Astrocyte (in vitro differentiated cells and primary cell): ENCODE measurements around the gene RLBP1. TPM values are rescaled to one million over a fixed set of nuclear protein-coding genes. Genes with fewer than 3 reads are reported as not detected.

Experiments
- DNase-seq: peaks from one replicate; pipeline ENCODE4 v3.0.0-alpha.2; 2010; ENCODE audit warnings: low read depth
- FAIRE-seq: peaks from 2 replicates; lab custom pipeline; 2011; peaks lifted over from hg19 to GRCh38; lab: Jason Lieb, UNC
- H2AFZ ChIP-seq: 2 replicates; pipeline ENCODE4 v1.6.0; 2012; ENCODE audit warnings: low read depth, low read length, inconsistent platforms
- H3K27ac ChIP-seq: 2 replicates; pipeline ENCODE4 v1.5.1; 2011; ENCODE audit warnings: low read depth, low read length, inconsistent platforms
- H3K27me3 ChIP-seq: 2 replicates; pipeline ENCODE4 v1.6.0; 2011; ENCODE audit warnings: low read length, inconsistent platforms; ENCODE audit not compliant: insufficient read depth
- H3K36me3 ChIP-seq: 2 replicates; pipeline ENCODE4 v1.5.1; 2011; ENCODE audit warnings: low read length, inconsistent platforms; ENCODE audit not compliant: insufficient read depth
- H3K4me1 ChIP-seq: 2 replicates; pipeline ENCODE4 v1.5.1; 2011; ENCODE audit warnings: low read length, inconsistent platforms; ENCODE audit not compliant: insufficient read depth
- H3K4me2 ChIP-seq: 2 replicates; pipeline ENCODE4 v1.6.0; 2012; ENCODE audit warnings: low read length, inconsistent platforms
- H3K4me3 ChIP-seq: 2 replicates; pipeline ENCODE4 v1.5.1; 2011; ENCODE audit warnings: low read depth, mild to moderate bottlenecking, low read length, inconsistent platforms; ENCODE audit not compliant: insufficient read depth
- H3K79me2 ChIP-seq: 2 replicates; pipeline ENCODE4 v1.6.0; 2012; ENCODE audit warnings: mild to moderate bottlenecking, low read length, inconsistent platforms; ENCODE audit not compliant: insufficient read depth
- H3K9ac ChIP-seq: 2 replicates; pipeline ENCODE4 v1.6.0; 2012; ENCODE audit warnings: mild to moderate bottlenecking, low read length, inconsistent platforms
- H3K9me3 ChIP-seq: 2 replicates; pipeline ENCODE4 v1.5.1; 2012; ENCODE audit warnings: low read depth, mild to moderate bottlenecking, low read length, inconsistent platforms; ENCODE audit not compliant: insufficient read depth
- H4K20me1 ChIP-seq: 2 replicates; pipeline ENCODE4 v1.6.0; 2012; ENCODE audit warnings: low read length, inconsistent platforms; ENCODE audit not compliant: insufficient read depth
- H3K27ac Mint-ChIP-seq: one replicate; pipeline ENCODE4 v1.8.0; 2021; ENCODE audit warnings: mild to moderate bottlenecking, mixed read lengths; ENCODE audit not compliant: unreplicated experiment
- H3K27me3 Mint-ChIP-seq: one replicate; pipeline ENCODE4 v1.8.0; 2021; ENCODE audit warnings: low read depth, mixed read lengths; ENCODE audit not compliant: unreplicated experiment
- H3K36me3 Mint-ChIP-seq: one replicate; pipeline ENCODE4 v1.8.0; 2021; ENCODE audit warnings: low read depth, mixed read lengths; ENCODE audit not compliant: unreplicated experiment
- H3K4me1 Mint-ChIP-seq: one replicate; pipeline ENCODE4 v1.8.0; 2021; ENCODE audit warnings: low read depth, mixed read lengths; ENCODE audit not compliant: unreplicated experiment
- H3K4me3 Mint-ChIP-seq: one replicate; pipeline ENCODE4 v1.8.0; 2021; ENCODE audit warnings: mild to moderate bottlenecking, moderate library complexity, mixed read lengths; ENCODE audit not compliant: unreplicated experiment
- H3K9me3 Mint-ChIP-seq: one replicate; pipeline ENCODE4 v1.8.0; 2021; ENCODE audit warnings: mild to moderate bottlenecking, mixed read lengths; ENCODE audit not compliant: unreplicated experiment
- CTCF ChIP-seq: IDR thresholded peaks from 2 replicates; pipeline ENCODE4 v1.5.1; 2011; ENCODE audit warnings: low read depth, mild to moderate bottlenecking, inconsistent platforms, low read length, moderate library complexity; ENCODE audit not compliant: insufficient read depth
- EZH2 ChIP-seq: IDR thresholded peaks from 2 replicates; pipeline ENCODE4 v1.6.1; 2012; ENCODE audit warnings: mild to moderate bottlenecking, low read length, inconsistent platforms; ENCODE audit not compliant: insufficient read depth
- total RNA-seq: library from RNA; stranded (reverse); gene quantifications from 2 replicates; pipeline ENCODE4 v1.2.1, GENCODE V29; 2021

The RLBP1 gene
- total RNA-seq, 1 donor from 2014 or later = not detected

GRCh38 chr15:89178307-89178977, 42.9 kb downstream of the RLBP1 start:
- H3K36me3 ChIP-seq = peaks cover 17% of the 10 kb centered on the region
- peaks cover 4% of the 10 kb centered on the region for H4K20me1 ChIP-seq
- H3K9ac ChIP-seq = no peak overlapping the region
- no peaks in the 10 kb centered on the region for H3K27me3 ChIP-seq
- no peak overlapping the region for H3K4me3 ChIP-seq
- Mint-ChIP-seq H3K4me3 (no peak overlapping the region), H3K9me3 (no peaks in the 10 kb centered on the region), H3K27ac (no peak overlapping the region), H3K27me3 (no peaks in the 10 kb centered on the region), H3K4me1 (no peaks in the 10 kb centered on the region), H3K36me3 (peaks cover 15% of the 10 kb centered on the region)
- FAIRE-seq (no peak), DNase-seq (no peak)
- no peaks in the 10 kb centered on the region for H3K79me2 ChIP-seq
- H3K4me2 ChIP-seq = no peak overlapping the region
- no peak for TF ChIP-seq EZH2
- no peak for TF ChIP-seq CTCF
- H2AFZ ChIP-seq = no peak overlapping the region
- no peaks in the 10 kb centered on the region for H3K9me3 ChIP-seq
- peaks cover 8% of the 10 kb centered on the region for H3K4me1 ChIP-seq
- H3K27ac ChIP-seq = no peak overlapping the region

GRCh38 chr15:89177633-89178306, 43.6 kb downstream of the RLBP1 start:
- Mint-ChIP-seq H3K36me3 (peaks cover 14% of the 10 kb centered on the region), H3K4me3 (no peak overlapping the region), H3K9me3 (no peaks in the 10 kb centered on the region), H3K27ac (peak overlapping the region; percentile 16), H3K4me1 (no peaks in the 10 kb centered on the region), H3K27me3 (no peaks in the 10 kb centered on the region)
- Histone ChIP-seq H3K27me3 (no peaks in the 10 kb centered on the region), H3K4me3 (no peak overlapping the region), H3K9me3 (no peaks in the 10 kb centered on the region), H3K36me3 (peaks cover 17% of the 10 kb centered on the region), H2AFZ (no peak overlapping the region), H3K79me2 (no peaks in the 10 kb centered on the region), H3K27ac (peak overlapping the region; percentile 7), H3K4me2 (no peak overlapping the region), H3K4me1 (peaks cover 8% of the 10 kb centered on the region), H4K20me1 (peaks cover 3% of the 10 kb centered on the region), H3K9ac (peak overlapping the region; percentile 41)
- TF ChIP-seq CTCF (peak; percentile 96), EZH2 (no peak)
- DNase-seq (peak; percentile 42), FAIRE-seq (no peak)

GRCh38 chr15:89177116-89177515, 44.3 kb downstream of the RLBP1 start:
- Histone ChIP-seq H3K4me2 (no peak overlapping the region), H3K9me3 (no peaks in the 10 kb centered on the region), H3K9ac (peak overlapping the region; percentile 41), H2AFZ (no peak overlapping the region), H3K36me3 (peaks cover 17% of the 10 kb centered on the region), H3K27me3 (no peaks in the 10 kb centered on the region), H3K27ac (peak overlapping the region; percentile 7), H3K79me2 (no peaks in the 10 kb centered on the region), H3K4me1 (peaks cover 8% of the 10 kb centered on the region), H4K20me1 (peaks cover 3% of the 10 kb centered on the region), H3K4me3 (no peak overlapping the region)
- no peaks in the 10 kb centered on the region for H3K27me3 Mint-ChIP-seq
- H3K4me3 Mint-ChIP-seq = no peak overlapping the region
- peaks cover 12% of the 10 kb centered on the region for H3K36me3 Mint-ChIP-seq
- no peaks in the 10 kb centered on the region for H3K9me3 Mint-ChIP-seq
- FAIRE-seq (no peak), DNase-seq (no peak)
- no peaks in the 10 kb centered on the region for H3K4me1 Mint-ChIP-seq
- TF ChIP-seq CTCF (no peak), EZH2 (no peak)
- no peak overlapping the region for H3K27ac Mint-ChIP-seq
